ENCODE results near the gene IFNLR1. TPM values are rescaled to one million over a fixed set of nuclear protein-coding genes. Genes with fewer than 3 reads are reported as not detected.

The IFNLR1 gene
- total and polyA plus RNA-seq, 2 donors (not counting 3 experiments of a cell fraction or from before 2014, with no cell fraction given): 0.01 TPM; not detected in 1

DNA sequence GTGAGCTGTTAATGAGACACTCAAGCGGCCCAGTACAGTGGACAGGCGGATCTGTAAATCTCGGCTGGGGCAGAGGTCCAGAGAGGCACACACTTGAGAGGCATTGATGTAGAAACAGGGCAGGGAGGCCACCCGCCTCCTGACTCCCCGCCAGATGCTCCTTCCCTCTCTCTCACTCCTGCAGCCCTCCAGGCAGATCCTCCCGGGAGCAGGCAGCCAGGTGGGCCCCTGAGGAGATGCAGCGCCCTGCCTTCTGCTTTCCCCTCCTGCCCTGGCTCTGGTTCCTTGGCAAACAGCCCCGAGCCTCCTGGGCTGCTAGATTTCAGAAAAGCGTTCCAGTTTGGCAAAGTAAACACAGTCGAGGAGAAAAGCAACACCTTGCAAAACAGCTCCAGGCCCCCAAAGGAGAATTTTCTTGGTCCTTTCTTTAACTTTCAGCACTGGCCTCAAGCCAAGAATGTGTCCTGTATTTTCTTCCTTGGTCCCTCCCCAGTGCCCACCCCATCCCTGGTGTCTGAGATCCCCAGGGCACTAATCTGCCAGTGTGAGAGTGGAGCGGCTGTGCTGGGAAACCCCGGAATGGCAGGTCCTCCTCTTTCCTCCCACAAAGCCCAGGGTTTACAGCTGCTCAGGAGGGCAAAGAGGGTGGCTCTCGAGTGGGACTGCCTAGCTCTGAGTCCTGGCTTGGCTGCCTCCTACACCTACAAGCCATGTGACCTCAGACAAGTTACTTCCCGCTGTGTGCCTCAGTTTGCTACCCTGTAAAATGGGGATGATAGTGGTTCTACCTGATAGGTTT is 29.4 kb upstream of the IFNLR1 start:
- FAIRE-seq: no peak
- POLR2A ChIA-PET: no interaction called here
- no peaks in the 10 kb centered on the region for H3K4me1 ChIP-seq (ENCODE audit: control insufficient read depth, extremely low read depth, insufficient read depth, low read length)
- no peak overlapping the region for H3K4me3 ChIP-seq (replicated peaks in 1 of 3; ENCODE audit: insufficient read depth in 1 of 3, low read depth in 1 of 3, low read length in 3 of 3)
- TF ChIP-seq POLR2A (IDR thresholded peaks at IDR 0.05; ENCODE audit: low read depth, low read length) (no peak), POLR2AphosphoS5 (IDR thresholded peaks at IDR 0.05; ENCODE audit: insufficient read depth, low read depth, low read length) (no peak), FOS (IDR thresholded peaks at IDR 0.05; ENCODE audit: borderline replicate concordance, insufficient read depth, low read length) (no peak), MYC (IDR thresholded peaks at IDR 0.05; ENCODE audit: low read depth, low read length) (no peak), EZH2 (IDR thresholded peaks at IDR 0.05; ENCODE audit: borderline replicate concordance, low read depth, low read length, severe bottlenecking) (no peak)
- TF ChIP-seq, protein P1, sequence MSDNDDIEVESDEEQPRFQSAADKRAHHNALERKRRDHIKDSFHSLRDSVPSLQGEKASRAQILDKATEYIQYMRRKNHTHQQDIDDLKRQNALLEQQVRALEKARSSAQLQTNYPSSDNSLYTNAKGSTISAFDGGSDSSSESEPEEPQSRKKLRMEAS (IDR thresholded peaks at IDR 0.05; ENCODE audit: insufficient read depth, insufficient read length): no peak
- TF ChIP-seq, protein P2, sequence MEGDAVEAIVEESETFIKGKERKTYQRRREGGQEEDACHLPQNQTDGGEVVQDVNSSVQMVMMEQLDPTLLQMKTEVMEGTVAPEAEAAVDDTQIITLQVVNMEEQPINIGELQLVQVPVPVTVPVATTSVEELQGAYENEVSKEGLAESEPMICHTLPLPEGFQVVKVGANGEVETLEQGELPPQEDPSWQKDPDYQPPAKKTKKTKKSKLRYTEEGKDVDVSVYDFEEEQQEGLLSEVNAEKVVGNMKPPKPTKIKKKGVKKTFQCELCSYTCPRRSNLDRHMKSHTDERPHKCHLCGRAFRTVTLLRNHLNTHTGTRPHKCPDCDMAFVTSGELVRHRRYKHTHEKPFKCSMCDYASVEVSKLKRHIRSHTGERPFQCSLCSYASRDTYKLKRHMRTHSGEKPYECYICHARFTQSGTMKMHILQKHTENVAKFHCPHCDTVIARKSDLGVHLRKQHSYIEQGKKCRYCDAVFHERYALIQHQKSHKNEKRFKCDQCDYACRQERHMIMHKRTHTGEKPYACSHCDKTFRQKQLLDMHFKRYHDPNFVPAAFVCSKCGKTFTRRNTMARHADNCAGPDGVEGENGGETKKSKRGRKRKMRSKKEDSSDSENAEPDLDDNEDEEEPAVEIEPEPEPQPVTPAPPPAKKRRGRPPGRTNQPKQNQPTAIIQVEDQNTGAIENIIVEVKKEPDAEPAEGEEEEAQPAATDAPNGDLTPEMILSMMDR (IDR thresholded peaks at IDR 0.05; ENCODE audit: extremely low read depth in 1 of 2, insufficient read depth in 1 of 2, low read depth in 1 of 2, low read length in 2 of 2): no peak
- no peak overlapping the region for H3K27ac ChIP-seq (ENCODE audit: insufficient read depth, low read depth, low read length)
- dilution Hi-C loops (cut with MboI; ENCODE audit: extremely low pct_ligation_motif_present, low sequenced_read_pairs): no loop called here
- H3K36me3 ChIP-seq (ENCODE audit: control insufficient read depth in 2 of 2, extremely low read depth in 1 of 2, insufficient read depth in 2 of 2, low read length in 2 of 2): no peaks in the 10 kb centered on the region
- H4K20me1 ChIP-seq (replicated peaks; ENCODE audit: control insufficient read depth, extremely low read depth, insufficient read depth, low read length): no peaks in the 10 kb centered on the region
- H3K27me3 ChIP-seq (ENCODE audit: control insufficient read depth in 2 of 2, insufficient read depth in 2 of 2, low read length in 2 of 2): peaks cover 0 to 8% of the 10 kb centered on the region in 2 experiments
- no peak overlapping the region for H2AFZ ChIP-seq (ENCODE audit: low read depth, low read length)
- no peak overlapping the region for H3K9ac ChIP-seq (replicated peaks; ENCODE audit: extremely low read depth, insufficient read depth, low read length)
- no peaks in the 10 kb centered on the region for H3K9me3 ChIP-seq (replicated peaks; ENCODE audit: control insufficient read depth, insufficient read depth, low read length)
- H3K9me1 ChIP-seq (replicated peaks; ENCODE audit: control insufficient read depth, extremely low read depth, insufficient read depth, low read length): no peaks in the 10 kb centered on the region
- intact Hi-C loops (cut with micrococcal nuclease): no loop called here
- no peaks in the 10 kb centered on the region for H3K79me2 ChIP-seq (ENCODE audit: control insufficient read depth, insufficient read depth, low read length)
- CTCF ChIA-PET: interaction anchor here (1.2 to 2.0 kb wide), 2 partner anchors 15 to 175 kb away, joined by 3 to 10 read pairs; no protein-coding TSS in a partner anchor
- no peak for DNase-seq (ENCODE audit: low read depth, low spot score)
- BruUV-seq (replicated peaks): no TSS peak
- H3K4me2 ChIP-seq (ENCODE audit: insufficient read depth, low read length): no peak overlapping the region

Data from endothelial cell of umbilical vein (primary cell).